ENCODE measurements around the gene ZSWIM6. TPM values are rescaled to one million over a fixed set of nuclear protein-coding genes. Genes with fewer than 3 reads are reported as not detected.

Gene ZSWIM6
- total RNA-seq, 2 experiments from 2014 or later: 0.06 to 0.17 TPM

DNA sequence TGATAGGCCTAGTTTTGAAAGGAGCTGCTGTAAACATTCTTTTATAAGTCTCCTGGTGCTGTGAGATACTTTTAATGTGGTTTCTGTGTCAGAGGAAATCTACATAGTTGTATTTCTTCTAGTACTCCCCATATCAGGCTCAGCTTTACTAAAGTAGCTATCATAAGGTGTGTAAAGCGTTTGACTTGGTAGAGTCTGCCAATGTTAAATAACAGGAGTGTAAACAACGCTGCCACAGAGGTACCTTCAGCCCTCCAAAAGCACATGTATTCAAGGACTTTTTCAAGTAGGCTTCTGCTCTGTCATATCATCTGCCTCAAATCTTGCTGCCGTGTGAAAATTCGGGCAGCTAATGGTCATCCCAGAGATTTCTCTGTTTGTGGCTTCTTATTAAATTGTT lies 142.7 kb downstream of the ZSWIM6 start:
- intact Hi-C loops (cut with micrococcal nuclease; ENCODE audit: unreplicated experiment): no loop called here
- H3K4me1 ChIP-seq (ENCODE audit: insufficient read depth, low read length, poor library complexity, severe bottlenecking): no peaks in the 10 kb centered on the region
- no peaks in the 10 kb centered on the region for H3K9me3 ChIP-seq (ENCODE audit: low read length)
- ChIA-PET CTCF (ENCODE audit: unreplicated experiment) (no interaction called here), POLR2A (interaction anchor here (0.6 kb wide), 1 partner anchor 15 kb away, joined by 3 read pairs; no protein-coding TSS in a partner anchor)
- H3K36me3 ChIP-seq (ENCODE audit: insufficient read depth, low read length): no peaks in the 10 kb centered on the region
- H3K9me2 ChIP-seq (ENCODE audit: insufficient read depth, low read length): no peaks in the 10 kb centered on the region
- TF ChIP-seq, protein P1, sequence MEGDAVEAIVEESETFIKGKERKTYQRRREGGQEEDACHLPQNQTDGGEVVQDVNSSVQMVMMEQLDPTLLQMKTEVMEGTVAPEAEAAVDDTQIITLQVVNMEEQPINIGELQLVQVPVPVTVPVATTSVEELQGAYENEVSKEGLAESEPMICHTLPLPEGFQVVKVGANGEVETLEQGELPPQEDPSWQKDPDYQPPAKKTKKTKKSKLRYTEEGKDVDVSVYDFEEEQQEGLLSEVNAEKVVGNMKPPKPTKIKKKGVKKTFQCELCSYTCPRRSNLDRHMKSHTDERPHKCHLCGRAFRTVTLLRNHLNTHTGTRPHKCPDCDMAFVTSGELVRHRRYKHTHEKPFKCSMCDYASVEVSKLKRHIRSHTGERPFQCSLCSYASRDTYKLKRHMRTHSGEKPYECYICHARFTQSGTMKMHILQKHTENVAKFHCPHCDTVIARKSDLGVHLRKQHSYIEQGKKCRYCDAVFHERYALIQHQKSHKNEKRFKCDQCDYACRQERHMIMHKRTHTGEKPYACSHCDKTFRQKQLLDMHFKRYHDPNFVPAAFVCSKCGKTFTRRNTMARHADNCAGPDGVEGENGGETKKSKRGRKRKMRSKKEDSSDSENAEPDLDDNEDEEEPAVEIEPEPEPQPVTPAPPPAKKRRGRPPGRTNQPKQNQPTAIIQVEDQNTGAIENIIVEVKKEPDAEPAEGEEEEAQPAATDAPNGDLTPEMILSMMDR (conservative IDR thresholded peaks at IDR 0.05; ENCODE audit: low read length): no peak
- no peak for TF ChIP-seq EZH2phosphoT487 (IDR thresholded peaks at IDR 0.05; ENCODE audit: borderline replicate concordance, low read depth, low read length)
- H4K20me1 ChIP-seq (ENCODE audit: insufficient read depth, low read length): no peaks in the 10 kb centered on the region
- H3K4me3 ChIP-seq (ENCODE audit: low read depth, low read length, poor library complexity, severe bottlenecking): no peak overlapping the region
- H3K4me2 ChIP-seq (ENCODE audit: low read length): no peak overlapping the region
- no TSS peak for BruUV-seq (replicated peaks)
- H2AFZ ChIP-seq (ENCODE audit: low read length): no peak overlapping the region
- no peaks in the 10 kb centered on the region for H3K79me2 ChIP-seq (ENCODE audit: insufficient read depth, low read depth, low read length)
- H3K27ac ChIP-seq (ENCODE audit: low read depth, low read length, poor library complexity, severe bottlenecking): no peak overlapping the region
- DNase-seq (ENCODE audit: low spot score): no peak

DNA sequence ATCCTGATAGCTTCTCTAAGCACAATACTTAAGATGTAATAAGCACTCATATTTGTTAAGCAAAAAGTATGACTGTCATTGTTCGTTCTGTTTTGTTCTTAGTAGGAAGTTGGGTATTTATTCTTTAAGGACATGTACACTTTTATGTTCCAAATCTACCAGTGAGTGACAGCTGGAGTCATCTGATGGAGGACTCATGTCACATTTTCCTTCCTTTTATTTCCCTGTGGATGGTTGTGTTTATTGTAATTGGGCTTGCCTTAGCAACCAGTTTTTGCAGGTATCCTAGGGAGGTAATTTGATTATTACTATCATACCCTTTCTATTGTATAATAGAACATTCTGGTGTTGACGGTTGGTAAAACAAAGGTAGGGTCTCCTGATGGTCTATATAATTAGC lies 145.7 kb downstream of the ZSWIM6 start:
- no peak overlapping the region for H3K27ac ChIP-seq (ENCODE audit: low read depth, low read length, poor library complexity, severe bottlenecking)
- no peaks in the 10 kb centered on the region for H3K79me2 ChIP-seq (ENCODE audit: insufficient read depth, low read depth, low read length)
- H2AFZ ChIP-seq (ENCODE audit: low read length): no peak overlapping the region
- H3K9me2 ChIP-seq (ENCODE audit: insufficient read depth, low read length): no peaks in the 10 kb centered on the region
- BruUV-seq (replicated peaks): no TSS peak
- intact Hi-C loops (cut with micrococcal nuclease; ENCODE audit: unreplicated experiment): no loop called here
- H3K4me2 ChIP-seq (ENCODE audit: low read length): no peak overlapping the region
- H4K20me1 ChIP-seq (ENCODE audit: insufficient read depth, low read length): no peaks in the 10 kb centered on the region
- H3K4me3 ChIP-seq (ENCODE audit: low read depth, low read length, poor library complexity, severe bottlenecking): no peak overlapping the region
- TF ChIP-seq, protein P1 (conservative IDR thresholded peaks at IDR 0.05; ENCODE audit: low read length): no peak
- no peak for TF ChIP-seq EZH2phosphoT487 (IDR thresholded peaks at IDR 0.05; ENCODE audit: borderline replicate concordance, low read depth, low read length)
- H3K9me3 ChIP-seq (ENCODE audit: low read length): no peaks in the 10 kb centered on the region
- no peak for DNase-seq (ENCODE audit: low spot score)
- CTCF ChIA-PET (ENCODE audit: unreplicated experiment): no interaction called here
- H3K4me1 ChIP-seq (ENCODE audit: insufficient read depth, low read length, poor library complexity, severe bottlenecking): no peaks in the 10 kb centered on the region
- POLR2A ChIA-PET: no interaction called here
- no peaks in the 10 kb centered on the region for H3K36me3 ChIP-seq (ENCODE audit: insufficient read depth, low read length)

DNA sequence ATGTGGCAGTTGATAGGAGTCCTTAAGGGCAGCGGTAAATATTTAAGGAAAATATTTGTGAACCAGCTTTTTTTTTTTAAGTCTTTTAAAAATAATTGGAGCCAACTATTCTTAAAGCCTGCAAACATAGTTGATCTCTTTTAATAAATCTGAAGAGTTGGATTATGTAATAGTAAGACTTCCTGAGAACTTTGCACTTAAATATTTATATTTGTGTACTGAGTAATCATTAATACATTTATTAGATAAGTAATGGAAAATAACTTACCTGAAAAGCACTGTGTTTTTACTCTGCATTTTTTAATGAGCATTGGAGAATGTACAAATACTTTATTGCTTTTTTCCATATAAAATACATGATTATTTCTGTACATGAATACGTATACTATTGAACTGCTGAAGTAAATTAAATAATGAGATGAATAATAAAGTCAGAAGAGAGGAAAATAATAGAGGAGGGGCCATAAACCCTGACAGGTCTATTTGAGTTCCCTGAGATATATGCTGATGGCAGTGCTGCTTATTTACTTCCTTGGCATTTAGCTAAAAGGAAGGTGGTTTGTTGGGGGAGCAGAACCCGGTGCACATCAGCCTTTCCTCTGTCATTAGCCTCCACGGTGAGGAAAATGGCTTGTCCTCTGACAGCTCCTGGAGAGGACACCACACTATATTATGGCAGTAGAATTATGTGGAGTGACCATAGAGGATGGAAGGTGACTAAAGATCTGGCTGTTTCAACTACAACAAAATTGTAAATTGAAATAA lies 148.0 kb downstream of the ZSWIM6 start:
- no peaks in the 10 kb centered on the region for H4K20me1 ChIP-seq (ENCODE audit: insufficient read depth, low read length)
- H3K4me3 ChIP-seq (ENCODE audit: low read depth, low read length, poor library complexity, severe bottlenecking): no peak overlapping the region
- no peaks in the 10 kb centered on the region for H3K4me1 ChIP-seq (ENCODE audit: insufficient read depth, low read length, poor library complexity, severe bottlenecking)
- CTCF ChIA-PET (ENCODE audit: unreplicated experiment): interaction anchor here (0.6 kb wide), 1 partner anchor 604 kb away, joined by 3 read pairs; no protein-coding TSS in a partner anchor
- H2AFZ ChIP-seq (ENCODE audit: low read length): no peak overlapping the region
- no peak for TF ChIP-seq EZH2phosphoT487 (IDR thresholded peaks at IDR 0.05; ENCODE audit: borderline replicate concordance, low read depth, low read length)
- TF ChIP-seq, protein P1 (conservative IDR thresholded peaks at IDR 0.05; ENCODE audit: low read length): no peak
- no peak overlapping the region for H3K27ac ChIP-seq (ENCODE audit: low read depth, low read length, poor library complexity, severe bottlenecking)
- H3K4me2 ChIP-seq (ENCODE audit: low read length): no peak overlapping the region
- H3K36me3 ChIP-seq (ENCODE audit: insufficient read depth, low read length): no peaks in the 10 kb centered on the region
- no peaks in the 10 kb centered on the region for H3K9me2 ChIP-seq (ENCODE audit: insufficient read depth, low read length)
- intact Hi-C loops (cut with micrococcal nuclease; ENCODE audit: unreplicated experiment): no loop called here
- BruUV-seq (replicated peaks): no TSS peak
- H3K79me2 ChIP-seq (ENCODE audit: insufficient read depth, low read depth, low read length): no peaks in the 10 kb centered on the region
- no peaks in the 10 kb centered on the region for H3K9me3 ChIP-seq (ENCODE audit: low read length)
- POLR2A ChIA-PET: interaction anchor here (0.7 to 1.0 kb wide), 2 partner anchors 78 to 247 kb away, joined by 3 read pairs; no protein-coding TSS in a partner anchor
- no peak for DNase-seq (ENCODE audit: low spot score)
